B cell (primary cell): ENCODE measurements around the gene FAM131C. TPM values are rescaled to one million over a fixed set of nuclear protein-coding genes. Genes with fewer than 3 reads are reported as not detected.

Source experiments
- ATAC-seq: fragments of 200-7000 bp; cut with Tn5 transposase; one replicate; pipeline ENCODE4 v1.10.0; 2021; ENCODE audit warnings: low read depth, mild to moderate bottlenecking, moderate number of reproducible peaks, moderate library complexity
- CTCF ChIA-PET: fragments of 350-600 bp; sonication (Branson Sonifier 250); formaldehyde crosslinking; loops from one replicate; lab custom pipeline; 2021; ENCODE audit warnings: antibody characterized with exemption, inconsistent platforms; lab: Charles Lee
- POLR2A ChIA-PET: fragments of 350-600 bp; sonication (Branson Sonifier 250); formaldehyde crosslinking; loops from one replicate; lab custom pipeline; 2021; ENCODE audit warnings: antibody characterized with exemption; lab: Charles Lee
- DNase-seq: peaks from one replicate; pipeline ENCODE4 v3.0.0; 2013
- H2AFZ ChIP-seq: 2 replicates; pipeline ENCODE4 v1.6.1; 2012; ENCODE audit warnings: mild to moderate bottlenecking, low read depth, low read length; ENCODE audit not compliant: insufficient read depth, poor library complexity, severe bottlenecking
- H3K27ac ChIP-seq, 2 donors: 1 replicate in 1 of 2; 2 replicates in 1 of 2; pipeline ENCODE4 v1.5.1; 2012 to 2013; ENCODE audit warnings: low read length in 2 of 2, mild to moderate bottlenecking in 2 of 2, moderate library complexity in 1 of 2
- H3K27me3 ChIP-seq, 4 experiments: fragments of 200-600 bp in 1 of 4; sonication (generic) in 1 of 4; replicated peaks in 1 of 4; 1 replicate in 2 of 4; 2 replicates in 2 of 4; pipeline versions ENCODE4 v1.6.1 to v1.7.0; 2013 to 2016; ENCODE audit warnings: low read length in 3 of 4, mild to moderate bottlenecking in 2 of 4, mixed read lengths in 1 of 4, moderate library complexity in 1 of 4; ENCODE audit not compliant: insufficient read depth in 4 of 4, control insufficient read depth in 3 of 4; ENCODE audit errors: control extremely low read depth in 1 of 4
- H3K36me3 ChIP-seq, 2 experiments: replicated peaks in 1 of 2; 1 replicate in 1 of 2; 2 replicates in 1 of 2; pipeline versions ENCODE4 v1.6.1 to v1.7.1; 2013; ENCODE audit warnings: low read length in 1 of 2; ENCODE audit not compliant: insufficient read depth in 2 of 2, control insufficient read depth in 1 of 2; ENCODE audit errors: control extremely low read depth in 1 of 2, extremely low read depth in 1 of 2
- H3K4me1 ChIP-seq, 2 donors: fragments of 200-600 bp in 1 of 2; sonication (generic) in 1 of 2; 1 replicate in 1 of 2; 2 replicates in 1 of 2; pipeline versions ENCODE4 v1.5.1 to v1.6.1; 2013 to 2017; ENCODE audit warnings: low read length in 2 of 2; ENCODE audit not compliant: control insufficient read depth in 2 of 2, insufficient read depth in 2 of 2
- H3K4me2 ChIP-seq: replicated peaks from 2 replicates; pipeline ENCODE3; 2012; ENCODE audit warnings: mild to moderate bottlenecking, low read depth, low read length; ENCODE audit not compliant: poor library complexity, severe bottlenecking
- H3K4me3 ChIP-seq, 5 experiments: fragments of 200-600 bp in 1 of 5; sonication (generic) in 1 of 5; 1 replicate in 3 of 5; 2 replicates in 2 of 5; pipeline versions ENCODE4 v1.5.1 to v1.7.0; 2011 to 2016; ENCODE audit warnings: low read length in 4 of 5, mild to moderate bottlenecking in 4 of 5, low read depth in 2 of 5, control low read depth in 1 of 5, moderate library complexity in 1 of 5; ENCODE audit not compliant: insufficient read depth in 1 of 5; ENCODE audit errors: control extremely low read depth in 1 of 5, extremely low read depth in 1 of 5
- H3K79me2 ChIP-seq: fragments of 200-600 bp; sonication (generic); one replicate; pipeline ENCODE4 v1.6.0; 2016; ENCODE audit warnings: low read length; ENCODE audit not compliant: control insufficient read depth, insufficient read depth
- H3K9ac ChIP-seq: fragments of 200-600 bp; sonication (generic); 2 replicates; pipeline ENCODE4 v1.6.1; 2017; ENCODE audit warnings: mild to moderate bottlenecking, low read length, moderate library complexity
- H3K9me3 ChIP-seq, 3 donors: one replicate each; pipeline versions ENCODE4 v1.6.1 to v1.7.1; 2013; ENCODE audit warnings: low read length in 2 of 3; ENCODE audit not compliant: control insufficient read depth in 2 of 3, insufficient read depth in 1 of 3; ENCODE audit errors: control extremely low read depth in 1 of 3
- H4K20me1 ChIP-seq: 2 replicates; pipeline ENCODE4 v1.6.0; 2012; ENCODE audit warnings: mild to moderate bottlenecking, low read length; ENCODE audit not compliant: insufficient read depth, control insufficient read depth, poor library complexity, severe bottlenecking
- H3K27ac Mint-ChIP-seq: one replicate; pipeline ENCODE4 v1.8.0; 2021; ENCODE audit warnings: mixed read lengths
- H3K27me3 Mint-ChIP-seq: one replicate; pipeline ENCODE4 v1.8.0; 2021; ENCODE audit warnings: mixed read lengths
- H3K4me1 Mint-ChIP-seq: one replicate; pipeline ENCODE4 v1.8.0; 2021; ENCODE audit warnings: mixed read lengths
- H3K4me3 Mint-ChIP-seq: one replicate; pipeline ENCODE4 v1.8.0; 2021; ENCODE audit warnings: mixed read lengths
- H3K9me3 Mint-ChIP-seq: one replicate; pipeline ENCODE4 v1.8.0; 2022; ENCODE audit warnings: mixed read lengths; ENCODE audit not compliant: insufficient read depth
- CTCF ChIP-seq: fragments of 200-600 bp; IDR thresholded peaks from one replicate; pipeline ENCODE4 v1.8.0; 2022; ENCODE audit warnings: antibody characterized with exemption, mild to moderate bottlenecking
- EZH2 ChIP-seq: IDR thresholded peaks from 2 replicates; pipeline ENCODE4 v1.6.1; 2012; ENCODE audit warnings: borderline replicate concordance, low read depth, mild to moderate bottlenecking, moderate library complexity, low read length; ENCODE audit not compliant: insufficient read depth, poor library complexity, severe bottlenecking
- WGBS: methylation state at CpG from one replicate; pipeline ENCODE4 v1.1.5; 2013; ENCODE audit warnings: missing lambda C conversion rate; ENCODE audit not compliant: insufficient coverage; 5-methylcytosine and 5-hydroxymethylcytosine counted together
- intact Hi-C: fragments of 100-400 bp; cut with micrococcal nuclease; formaldehyde crosslinking; loops from one replicate; pipeline ENCODE4 v1.10.0; 2022
- polyA plus RNA-seq: library from polyadenylated mRNA; depleted of rRNA; stranded (reverse); fragments of >200 nt; gene quantifications from 2 replicates; pipeline ENCODE4 v1.2.3, GENCODE V29; 2012
- total RNA-seq, 2 donors: library from RNA; stranded (reverse); fragments of 120-200 nt in 1 of 2; gene quantifications; 1 replicate in 1 of 2; 2 replicates in 1 of 2; pipeline versions ENCODE4 v1.2.3 to v1.2.4, GENCODE V29; 2013 to 2022

FAM131C gene
- total and polyA plus RNA-seq, 2 donors (not counting 1 experiment from before 2014, with no cell fraction given): 0.37 TPM; not detected in 1

DNA sequence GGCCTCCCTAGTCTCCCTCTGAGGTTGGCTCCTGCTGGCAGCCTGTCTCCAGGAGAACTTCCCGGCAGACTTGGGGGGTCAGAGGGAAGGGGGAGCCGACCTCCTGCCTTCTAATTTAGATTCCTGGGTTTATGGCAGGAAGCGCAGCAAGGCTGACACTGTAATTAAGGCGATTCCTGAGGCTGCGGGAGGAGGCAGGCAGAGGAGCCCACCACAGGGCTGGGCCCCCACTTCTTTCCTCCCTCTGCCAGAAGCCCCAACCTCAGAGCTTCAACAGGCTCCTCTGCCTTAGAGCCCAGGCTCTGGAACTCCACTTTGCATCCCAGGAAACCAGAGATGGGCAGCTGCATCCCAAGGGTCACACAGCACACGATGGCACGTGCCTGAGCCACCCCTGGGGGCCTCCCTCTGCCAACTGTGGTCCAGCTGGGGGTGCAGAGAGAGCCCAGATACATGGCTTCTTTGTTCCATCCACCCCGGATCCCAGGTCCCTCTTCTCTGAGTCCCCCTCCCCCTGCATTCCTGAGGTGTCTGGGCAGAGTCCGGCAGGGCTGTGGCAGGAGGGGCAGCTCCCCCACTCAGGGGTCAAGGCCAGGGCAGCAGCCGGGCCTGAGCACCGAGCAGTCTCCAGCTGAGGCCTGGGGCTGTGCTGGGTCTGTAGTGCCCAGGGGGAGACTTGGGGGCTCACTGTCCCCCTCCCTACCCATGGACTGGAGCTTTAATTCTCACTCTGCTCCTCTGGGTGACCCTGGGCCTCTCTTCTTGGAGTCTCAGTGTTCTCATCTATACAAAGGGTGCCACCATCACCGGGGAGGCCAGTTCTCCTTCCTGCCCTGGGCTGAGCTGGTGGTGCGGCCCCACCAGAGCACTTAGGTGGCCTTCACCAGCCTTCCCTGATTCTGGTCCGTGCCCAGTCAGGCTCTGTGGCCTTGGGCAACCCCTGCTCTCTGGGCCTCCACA is 39.4 kb upstream of the FAM131C start:
- H3K9ac ChIP-seq: no peak overlapping the region
- intact Hi-C loops: no loop called here
- ChIA-PET POLR2A (no interaction called here), CTCF (no interaction called here)
- no peak overlapping the region for H3K27ac Mint-ChIP-seq
- peaks cover 32% of the 10 kb centered on the region for H3K27me3 Mint-ChIP-seq
- ATAC-seq (no peak), DNase-seq (no peak)
- no peaks in the 10 kb centered on the region for H3K4me1 Mint-ChIP-seq
- no peaks in the 10 kb centered on the region for H3K79me2 ChIP-seq
- WGBS: 75% methylated on average over 13 of the region's 14 CpGs
- H3K4me2 ChIP-seq: no peak overlapping the region
- H3K36me3 ChIP-seq: no peaks in the 10 kb centered on the region
- no peak overlapping the region for H3K4me3 ChIP-seq
- H3K27ac ChIP-seq: no peak overlapping the region
- H4K20me1 ChIP-seq: no peaks in the 10 kb centered on the region
- H3K27me3 ChIP-seq: peaks cover 0 to 25% (median 4%) of the 10 kb centered on the region in 4 experiments
- no peaks in the 10 kb centered on the region for H3K4me1 ChIP-seq
- no peak overlapping the region for H3K4me3 Mint-ChIP-seq
- no peaks in the 10 kb centered on the region for H3K9me3 Mint-ChIP-seq
- TF ChIP-seq EZH2: no peak
- TF ChIP-seq CTCF: no peak
- no peak overlapping the region for H2AFZ ChIP-seq
- H3K9me3 ChIP-seq: peaks cover 0 to 21% (median 13%) of the 10 kb centered on the region in 3 donors
